ENCODE measurements around the gene SPPL3.
"Not testable (repeated sequence)": the region's sequence is repeated elsewhere in the genome, so short reads cannot be mapped to it uniquely, and the experiment has no call there.

DNA sequence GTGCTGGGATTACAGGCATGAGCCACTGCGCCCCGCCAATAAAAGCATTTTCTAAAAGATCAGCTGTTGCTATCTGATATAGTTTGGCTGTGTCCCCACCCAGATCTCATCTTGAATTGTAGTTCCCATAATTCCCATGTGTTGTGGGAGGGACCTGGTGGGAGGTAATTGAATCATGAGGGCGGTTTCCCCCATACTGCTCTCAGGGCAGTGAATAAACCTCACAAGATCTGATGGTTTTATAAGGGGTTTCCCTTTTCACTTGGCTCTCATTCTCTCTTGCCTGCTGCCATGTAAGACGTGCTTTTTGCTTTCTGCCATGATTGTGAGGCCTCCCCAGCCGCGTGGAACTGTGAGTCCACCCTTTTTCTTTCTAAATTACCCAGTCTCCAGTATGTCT lies 41.4 kb upstream of the SPPL3 start:
- TF ChIP-seq, protein P1, sequence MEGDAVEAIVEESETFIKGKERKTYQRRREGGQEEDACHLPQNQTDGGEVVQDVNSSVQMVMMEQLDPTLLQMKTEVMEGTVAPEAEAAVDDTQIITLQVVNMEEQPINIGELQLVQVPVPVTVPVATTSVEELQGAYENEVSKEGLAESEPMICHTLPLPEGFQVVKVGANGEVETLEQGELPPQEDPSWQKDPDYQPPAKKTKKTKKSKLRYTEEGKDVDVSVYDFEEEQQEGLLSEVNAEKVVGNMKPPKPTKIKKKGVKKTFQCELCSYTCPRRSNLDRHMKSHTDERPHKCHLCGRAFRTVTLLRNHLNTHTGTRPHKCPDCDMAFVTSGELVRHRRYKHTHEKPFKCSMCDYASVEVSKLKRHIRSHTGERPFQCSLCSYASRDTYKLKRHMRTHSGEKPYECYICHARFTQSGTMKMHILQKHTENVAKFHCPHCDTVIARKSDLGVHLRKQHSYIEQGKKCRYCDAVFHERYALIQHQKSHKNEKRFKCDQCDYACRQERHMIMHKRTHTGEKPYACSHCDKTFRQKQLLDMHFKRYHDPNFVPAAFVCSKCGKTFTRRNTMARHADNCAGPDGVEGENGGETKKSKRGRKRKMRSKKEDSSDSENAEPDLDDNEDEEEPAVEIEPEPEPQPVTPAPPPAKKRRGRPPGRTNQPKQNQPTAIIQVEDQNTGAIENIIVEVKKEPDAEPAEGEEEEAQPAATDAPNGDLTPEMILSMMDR (IDR thresholded peaks at IDR 0.05), result not testable (repeated sequence)
- not testable (repeated sequence) for TF ChIP-seq POLR2A (IDR thresholded peaks at IDR 0.05)
